GM23338 (cell line): ENCODE measurements around the gene CEP85. TPM values are rescaled to one million over a fixed set of nuclear protein-coding genes. Genes with fewer than 3 reads are reported as not detected.

ENCODE experiments used
- ATAC-seq: fragments of 200-7000 bp; cut with Tn5 transposase; 3 replicates; pipeline ENCODE4 v1.9.1; 2020
- DNase-seq: peaks from one replicate; pipeline ENCODE4 v3.0.0-alpha.2; 2015; ENCODE audit warnings: low spot score
- H2AFZ ChIP-seq: fragments of 200-600 bp; sonication (generic); 2 replicates; pipeline ENCODE4 v1.8.0; 2016; ENCODE audit warnings: antibody characterized with exemption, mild to moderate bottlenecking, moderate library complexity
- H3F3A ChIP-seq: fragments of 200-600 bp; sonication (generic); replicated peaks from 2 replicates; pipeline ENCODE4 v1.8.0; 2017; ENCODE audit warnings: antibody characterized with exemption, mixed run types, low read depth
- H3K27ac ChIP-seq: fragments of 200-600 bp; sonication (generic); 2 replicates; pipeline ENCODE4 v1.6.1; 2016; ENCODE audit warnings: low read depth
- H3K27me3 ChIP-seq: fragments of 200-600 bp; sonication (generic); 2 replicates; pipeline ENCODE4 v1.8.0; 2016; ENCODE audit warnings: mild to moderate bottlenecking, mixed run types, moderate library complexity; ENCODE audit not compliant: insufficient read depth
- H3K36me3 ChIP-seq: fragments of 200-600 bp; sonication (generic); 2 replicates; pipeline ENCODE4 v1.8.0; 2016; ENCODE audit warnings: mild to moderate bottlenecking; ENCODE audit not compliant: insufficient read depth
- H3K4me1 ChIP-seq: fragments of 200-600 bp; sonication (generic); 2 replicates; pipeline ENCODE4 v1.8.0; 2016; ENCODE audit warnings: mild to moderate bottlenecking, moderate library complexity; ENCODE audit not compliant: insufficient read depth
- H3K4me2 ChIP-seq: fragments of 200-600 bp; sonication (generic); 2 replicates; pipeline ENCODE4 v1.7.1; 2017; ENCODE audit warnings: mixed run types
- H3K4me3 ChIP-seq: fragments of 200-600 bp; sonication (generic); 2 replicates; pipeline ENCODE4 v1.6.1; 2016; ENCODE audit warnings: mixed run types
- H3K79me2 ChIP-seq: fragments of 200-600 bp; sonication (generic); replicated peaks from 2 replicates; pipeline ENCODE4 v1.8.0; 2017; ENCODE audit warnings: mild to moderate bottlenecking; ENCODE audit not compliant: insufficient read depth
- H3K9me2 ChIP-seq: fragments of 200-600 bp; sonication (generic); 2 replicates; pipeline ENCODE4 v1.8.0; 2017; ENCODE audit not compliant: insufficient read depth
- H4K20me1 ChIP-seq: fragments of 200-600 bp; sonication (generic); replicated peaks from 2 replicates; pipeline ENCODE4 v1.8.0; 2017; ENCODE audit warnings: mild to moderate bottlenecking; ENCODE audit not compliant: insufficient read depth
- H3K27ac Mint-ChIP-seq: 2 replicates; pipeline ENCODE4 v1.8.0; 2020; ENCODE audit warnings: inconsistent platforms, mild to moderate bottlenecking, moderate library complexity, mixed read lengths
- H3K27me3 Mint-ChIP-seq: 3 replicates; pipeline ENCODE4 v1.8.0; 2022; ENCODE audit warnings: low read depth, mild to moderate bottlenecking, moderate library complexity, mixed read lengths, inconsistent platforms; ENCODE audit not compliant: insufficient read depth, poor library complexity
- H3K36me3 Mint-ChIP-seq: 3 replicates; pipeline ENCODE4 v1.8.0; 2021; ENCODE audit warnings: low read depth, mild to moderate bottlenecking, inconsistent platforms, moderate library complexity, mixed read lengths
- H3K4me1 Mint-ChIP-seq: 3 replicates; pipeline ENCODE4 v1.8.0; 2020; ENCODE audit warnings: mild to moderate bottlenecking, inconsistent platforms, mixed read lengths
- H3K4me3 Mint-ChIP-seq: 3 replicates; pipeline ENCODE4 v1.8.0; 2021; ENCODE audit warnings: moderate library complexity, mild to moderate bottlenecking, inconsistent platforms, mixed read lengths
- H3K9me3 Mint-ChIP-seq: 3 replicates; pipeline ENCODE4 v1.8.0; 2020; ENCODE audit warnings: moderate library complexity, mild to moderate bottlenecking, inconsistent platforms, mixed read lengths
- CREB1 ChIP-seq: fragments of 250-450 bp; sonication (Bioruptor Pico); IDR thresholded peaks from 2 replicates; pipeline ENCODE4 v1.5.0; 2020; ENCODE audit warnings: low read depth, mild to moderate bottlenecking, moderate library complexity
- EZH2 ChIP-seq: fragments of 200-600 bp; sonication (generic); IDR thresholded peaks from one replicate; pipeline ENCODE4 v1.8.0; 2017; ENCODE audit warnings: antibody characterized with exemption, mild to moderate bottlenecking, low read depth; ENCODE audit not compliant: unreplicated experiment
- EZH2phosphoT487 ChIP-seq: fragments of 200-600 bp; sonication (generic); IDR thresholded peaks from one replicate; pipeline ENCODE4 v1.8.1; 2018; ENCODE audit warnings: antibody characterized with exemption; ENCODE audit not compliant: unreplicated experiment
- JUNB ChIP-seq: IDR thresholded peaks from one replicate; pipeline ENCODE4 v1.6.1; 2016; ENCODE audit warnings: antibody characterized with exemption; ENCODE audit not compliant: unreplicated experiment
- NANOG ChIP-seq: IDR thresholded peaks from 2 replicates; pipeline ENCODE4 v1.6.1; 2016; ENCODE audit warnings: antibody characterized with exemption, borderline replicate concordance
- POLR2AphosphoS5 ChIP-seq: IDR thresholded peaks from 2 replicates; pipeline ENCODE4 v1.6.1; 2016; ENCODE audit warnings: antibody characterized with exemption, low read depth
- STAT1 ChIP-seq: IDR thresholded peaks from one replicate; pipeline ENCODE4 v1.6.1; 2016; ENCODE audit warnings: antibody characterized with exemption; ENCODE audit not compliant: unreplicated experiment
- ZNF114 ChIP-seq: fragments of 250-450 bp; sonication (Bioruptor Pico); IDR thresholded peaks from 2 replicates; pipeline ENCODE4 v1.5.0; 2020; ENCODE audit warnings: mild to moderate bottlenecking, moderate library complexity
- ZNF331 ChIP-seq: fragments of 250-450 bp; sonication (Bioruptor Pico); IDR thresholded peaks from 2 replicates; pipeline ENCODE4 v1.5.0; 2020; ENCODE audit warnings: low read depth, mild to moderate bottlenecking, moderate library complexity
- polyA plus RNA-seq: library from polyadenylated mRNA; unstranded; fragments of >200 nt; fragmentation: Nextera tagmentation; extraction: Ambion mirVana; gene quantifications from 2 replicates; pipeline ENCODE4 v1.2.1, GENCODE V29; 2016
- total RNA-seq: library from RNA; depleted of rRNA; stranded (reverse); fragments of >200 nt; shearing (Covaris generic); gene quantifications from 2 replicates; pipeline ENCODE4 v1.2.3, GENCODE V29; 2014
- TF ChIP-seq, protein P1 (sequence below): IDR thresholded peaks from 2 replicates; pipeline ENCODE4 v1.6.1; 2016; ENCODE audit warnings: antibody characterized with exemption
- TF ChIP-seq, protein P2 (sequence below): IDR thresholded peaks from one replicate; pipeline ENCODE4 v1.6.1; 2018; ENCODE audit warnings: antibody characterized with exemption; ENCODE audit not compliant: unreplicated experiment
- TF ChIP-seq, protein P3 (sequence below): fragments of 250-450 bp; sonication (Bioruptor Pico); IDR thresholded peaks from 2 replicates; pipeline ENCODE4 v1.5.0; 2020; ENCODE audit warnings: mild to moderate bottlenecking, moderate library complexity
- TF ChIP-seq, protein P4 (sequence below), 2 experiments: fragments of 200-600 bp in 1 of 2; sonication (generic) in 1 of 2; conservative IDR thresholded peaks; 2 replicates each; pipeline versions ENCODE4 v1.5.1 to v1.6.1; 2016 to 2017; ENCODE audit warnings: antibody characterized with exemption in 2 of 2, low read depth in 2 of 2, mild to moderate bottlenecking in 2 of 2, moderate library complexity in 1 of 2

CEP85 gene
- total and polyA plus RNA-seq, 2 experiments from 2014 or later, result 12.8 to 36.8 TPM

DNA sequence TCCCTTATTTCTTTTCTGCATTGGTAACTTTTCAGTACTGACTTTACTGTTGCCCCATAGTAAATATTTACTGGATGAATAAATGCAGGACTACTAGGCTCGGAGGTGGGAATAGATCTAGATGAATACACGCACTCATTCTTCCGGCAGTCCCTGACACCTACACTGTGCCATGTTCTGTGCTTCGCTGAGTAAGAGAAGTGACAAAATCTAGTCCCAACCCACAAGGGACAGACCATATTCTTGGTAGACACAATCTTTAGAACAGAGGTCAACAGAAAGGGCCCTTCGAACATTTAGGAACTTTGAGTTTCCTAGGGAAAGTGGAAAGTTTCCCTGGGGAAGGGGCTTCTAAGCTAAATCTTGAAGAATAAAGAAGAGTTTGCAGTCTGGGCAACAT, 80.5 kb downstream of the CEP85 start:
- Mint-ChIP-seq H3K27ac (no peak overlapping the region), H3K27me3 (peaks cover 7% of the 10 kb centered on the region), H3K4me3 (no peak overlapping the region), H3K9me3 (no peaks in the 10 kb centered on the region; the same call in 2 of the 3 replicates), H3K36me3 (no peaks in the 10 kb centered on the region), H3K4me1 (peaks cover 29% of the 10 kb centered on the region)
- Histone ChIP-seq H3K9me2 (no peaks in the 10 kb centered on the region), H3K27me3 (no peaks in the 10 kb centered on the region), H3F3A (peaks cover 9% of the 10 kb centered on the region; the same call in 1 of the 2 replicates), H3K4me2 (no peak overlapping the region), H3K36me3 (no peaks in the 10 kb centered on the region), H3K4me3 (no peak overlapping the region), H4K20me1 (no peaks in the 10 kb centered on the region), H3K79me2 (no peaks in the 10 kb centered on the region), H2AFZ (no peak overlapping the region), H3K4me1 (peaks cover 29% of the 10 kb centered on the region), H3K27ac (no peak overlapping the region)
- TF ChIP-seq CREB1 (CRISPR knock-in tag) (no peak), NANOG (no peak), STAT1 (no peak), POLR2AphosphoS5 (no peak), EZH2phosphoT487 (no peak), JUNB (no peak), ZNF114 (no peak), ZNF331 (CRISPR knock-in tag) (no peak), EZH2 (no peak)
- TF ChIP-seq, protein P1, sequence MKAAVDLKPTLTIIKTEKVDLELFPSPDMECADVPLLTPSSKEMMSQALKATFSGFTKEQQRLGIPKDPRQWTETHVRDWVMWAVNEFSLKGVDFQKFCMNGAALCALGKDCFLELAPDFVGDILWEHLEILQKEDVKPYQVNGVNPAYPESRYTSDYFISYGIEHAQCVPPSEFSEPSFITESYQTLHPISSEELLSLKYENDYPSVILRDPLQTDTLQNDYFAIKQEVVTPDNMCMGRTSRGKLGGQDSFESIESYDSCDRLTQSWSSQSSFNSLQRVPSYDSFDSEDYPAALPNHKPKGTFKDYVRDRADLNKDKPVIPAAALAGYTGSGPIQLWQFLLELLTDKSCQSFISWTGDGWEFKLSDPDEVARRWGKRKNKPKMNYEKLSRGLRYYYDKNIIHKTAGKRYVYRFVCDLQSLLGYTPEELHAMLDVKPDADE, result no peak
- TF ChIP-seq, protein P2, sequence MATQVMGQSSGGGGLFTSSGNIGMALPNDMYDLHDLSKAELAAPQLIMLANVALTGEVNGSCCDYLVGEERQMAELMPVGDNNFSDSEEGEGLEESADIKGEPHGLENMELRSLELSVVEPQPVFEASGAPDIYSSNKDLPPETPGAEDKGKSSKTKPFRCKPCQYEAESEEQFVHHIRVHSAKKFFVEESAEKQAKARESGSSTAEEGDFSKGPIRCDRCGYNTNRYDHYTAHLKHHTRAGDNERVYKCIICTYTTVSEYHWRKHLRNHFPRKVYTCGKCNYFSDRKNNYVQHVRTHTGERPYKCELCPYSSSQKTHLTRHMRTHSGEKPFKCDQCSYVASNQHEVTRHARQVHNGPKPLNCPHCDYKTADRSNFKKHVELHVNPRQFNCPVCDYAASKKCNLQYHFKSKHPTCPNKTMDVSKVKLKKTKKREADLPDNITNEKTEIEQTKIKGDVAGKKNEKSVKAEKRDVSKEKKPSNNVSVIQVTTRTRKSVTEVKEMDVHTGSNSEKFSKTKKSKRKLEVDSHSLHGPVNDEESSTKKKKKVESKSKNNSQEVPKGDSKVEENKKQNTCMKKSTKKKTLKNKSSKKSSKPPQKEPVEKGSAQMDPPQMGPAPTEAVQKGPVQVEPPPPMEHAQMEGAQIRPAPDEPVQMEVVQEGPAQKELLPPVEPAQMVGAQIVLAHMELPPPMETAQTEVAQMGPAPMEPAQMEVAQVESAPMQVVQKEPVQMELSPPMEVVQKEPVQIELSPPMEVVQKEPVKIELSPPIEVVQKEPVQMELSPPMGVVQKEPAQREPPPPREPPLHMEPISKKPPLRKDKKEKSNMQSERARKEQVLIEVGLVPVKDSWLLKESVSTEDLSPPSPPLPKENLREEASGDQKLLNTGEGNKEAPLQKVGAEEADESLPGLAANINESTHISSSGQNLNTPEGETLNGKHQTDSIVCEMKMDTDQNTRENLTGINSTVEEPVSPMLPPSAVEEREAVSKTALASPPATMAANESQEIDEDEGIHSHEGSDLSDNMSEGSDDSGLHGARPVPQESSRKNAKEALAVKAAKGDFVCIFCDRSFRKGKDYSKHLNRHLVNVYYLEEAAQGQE, result no peak
- TF ChIP-seq, protein P3, sequence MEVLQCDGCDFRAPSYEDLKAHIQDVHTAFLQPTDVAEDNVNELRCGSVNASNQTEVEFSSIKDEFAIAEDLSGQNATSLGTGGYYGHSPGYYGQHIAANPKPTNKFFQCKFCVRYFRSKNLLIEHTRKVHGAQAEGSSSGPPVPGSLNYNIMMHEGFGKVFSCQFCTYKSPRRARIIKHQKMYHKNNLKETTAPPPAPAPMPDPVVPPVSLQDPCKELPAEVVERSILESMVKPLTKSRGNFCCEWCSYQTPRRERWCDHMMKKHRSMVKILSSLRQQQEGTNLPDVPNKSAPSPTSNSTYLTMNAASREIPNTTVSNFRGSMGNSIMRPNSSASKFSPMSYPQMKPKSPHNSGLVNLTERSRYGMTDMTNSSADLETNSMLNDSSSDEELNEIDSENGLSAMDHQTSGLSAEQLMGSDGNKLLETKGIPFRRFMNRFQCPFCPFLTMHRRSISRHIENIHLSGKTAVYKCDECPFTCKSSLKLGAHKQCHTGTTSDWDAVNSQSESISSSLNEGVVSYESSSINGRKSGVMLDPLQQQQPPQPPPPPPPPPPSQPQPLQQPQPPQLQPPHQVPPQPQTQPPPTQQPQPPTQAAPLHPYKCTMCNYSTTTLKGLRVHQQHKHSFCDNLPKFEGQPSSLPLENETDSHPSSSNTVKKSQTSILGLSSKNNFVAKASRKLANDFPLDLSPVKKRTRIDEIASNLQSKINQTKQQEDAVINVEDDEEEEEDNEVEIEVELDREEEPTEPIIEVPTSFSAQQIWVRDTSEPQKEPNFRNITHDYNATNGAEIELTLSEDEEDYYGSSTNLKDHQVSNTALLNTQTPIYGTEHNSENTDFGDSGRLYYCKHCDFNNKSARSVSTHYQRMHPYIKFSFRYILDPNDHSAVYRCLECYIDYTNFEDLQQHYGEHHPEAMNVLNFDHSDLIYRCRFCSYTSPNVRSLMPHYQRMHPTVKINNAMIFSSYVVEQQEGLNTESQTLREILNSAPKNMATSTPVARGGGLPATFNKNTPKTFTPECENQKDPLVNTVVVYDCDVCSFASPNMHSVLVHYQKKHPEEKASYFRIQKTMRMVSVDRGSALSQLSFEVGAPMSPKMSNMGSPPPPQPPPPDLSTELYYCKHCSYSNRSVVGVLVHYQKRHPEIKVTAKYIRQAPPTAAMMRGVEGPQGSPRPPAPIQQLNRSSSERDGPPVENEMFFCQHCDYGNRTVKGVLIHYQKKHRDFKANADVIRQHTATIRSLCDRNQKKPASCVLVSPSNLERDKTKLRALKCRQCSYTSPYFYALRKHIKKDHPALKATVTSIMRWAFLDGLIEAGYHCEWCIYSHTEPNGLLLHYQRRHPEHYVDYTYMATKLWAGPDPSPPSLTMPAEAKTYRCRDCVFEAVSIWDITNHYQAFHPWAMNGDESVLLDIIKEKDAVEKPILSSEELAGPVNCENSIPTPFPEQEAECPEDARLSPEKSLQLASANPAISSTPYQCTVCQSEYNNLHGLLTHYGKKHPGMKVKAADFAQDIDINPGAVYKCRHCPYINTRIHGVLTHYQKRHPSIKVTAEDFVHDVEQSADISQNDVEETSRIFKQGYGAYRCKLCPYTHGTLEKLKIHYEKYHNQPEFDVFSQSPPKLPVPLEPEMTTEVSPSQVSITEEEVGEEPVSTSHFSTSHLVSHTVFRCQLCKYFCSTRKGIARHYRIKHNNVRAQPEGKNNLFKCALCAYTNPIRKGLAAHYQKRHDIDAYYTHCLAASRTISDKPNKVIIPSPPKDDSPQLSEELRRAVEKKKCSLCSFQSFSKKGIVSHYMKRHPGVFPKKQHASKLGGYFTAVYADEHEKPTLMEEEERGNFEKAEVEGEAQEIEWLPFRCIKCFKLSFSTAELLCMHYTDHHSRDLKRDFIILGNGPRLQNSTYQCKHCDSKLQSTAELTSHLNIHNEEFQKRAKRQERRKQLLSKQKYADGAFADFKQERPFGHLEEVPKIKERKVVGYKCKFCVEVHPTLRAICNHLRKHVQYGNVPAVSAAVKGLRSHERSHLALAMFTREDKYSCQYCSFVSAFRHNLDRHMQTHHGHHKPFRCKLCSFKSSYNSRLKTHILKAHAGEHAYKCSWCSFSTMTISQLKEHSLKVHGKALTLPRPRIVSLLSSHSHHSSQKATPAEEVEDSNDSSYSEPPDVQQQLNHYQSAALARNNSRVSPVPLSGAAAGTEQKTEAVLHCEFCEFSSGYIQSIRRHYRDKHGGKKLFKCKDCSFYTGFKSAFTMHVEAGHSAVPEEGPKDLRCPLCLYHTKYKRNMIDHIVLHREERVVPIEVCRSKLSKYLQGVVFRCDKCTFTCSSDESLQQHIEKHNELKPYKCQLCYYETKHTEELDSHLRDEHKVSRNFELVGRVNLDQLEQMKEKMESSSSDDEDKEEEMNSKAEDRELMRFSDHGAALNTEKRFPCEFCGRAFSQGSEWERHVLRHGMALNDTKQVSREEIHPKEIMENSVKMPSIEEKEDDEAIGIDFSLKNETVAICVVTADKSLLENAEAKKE (CRISPR knock-in tag), result no peak
- TF ChIP-seq, protein P4, sequence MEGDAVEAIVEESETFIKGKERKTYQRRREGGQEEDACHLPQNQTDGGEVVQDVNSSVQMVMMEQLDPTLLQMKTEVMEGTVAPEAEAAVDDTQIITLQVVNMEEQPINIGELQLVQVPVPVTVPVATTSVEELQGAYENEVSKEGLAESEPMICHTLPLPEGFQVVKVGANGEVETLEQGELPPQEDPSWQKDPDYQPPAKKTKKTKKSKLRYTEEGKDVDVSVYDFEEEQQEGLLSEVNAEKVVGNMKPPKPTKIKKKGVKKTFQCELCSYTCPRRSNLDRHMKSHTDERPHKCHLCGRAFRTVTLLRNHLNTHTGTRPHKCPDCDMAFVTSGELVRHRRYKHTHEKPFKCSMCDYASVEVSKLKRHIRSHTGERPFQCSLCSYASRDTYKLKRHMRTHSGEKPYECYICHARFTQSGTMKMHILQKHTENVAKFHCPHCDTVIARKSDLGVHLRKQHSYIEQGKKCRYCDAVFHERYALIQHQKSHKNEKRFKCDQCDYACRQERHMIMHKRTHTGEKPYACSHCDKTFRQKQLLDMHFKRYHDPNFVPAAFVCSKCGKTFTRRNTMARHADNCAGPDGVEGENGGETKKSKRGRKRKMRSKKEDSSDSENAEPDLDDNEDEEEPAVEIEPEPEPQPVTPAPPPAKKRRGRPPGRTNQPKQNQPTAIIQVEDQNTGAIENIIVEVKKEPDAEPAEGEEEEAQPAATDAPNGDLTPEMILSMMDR (conservative IDR thresholded peaks at IDR 0.05; ENCODE audit: low read depth in 2 of 2), result no peak
- no peak for ATAC-seq
- DNase-seq, result no peak
